Measurements from ENCODE around the gene ZNF462.
A peak's percentile ranks its signal among the peaks of the same experiment; 100 is the strongest.

The ZNF462 gene

DNA sequence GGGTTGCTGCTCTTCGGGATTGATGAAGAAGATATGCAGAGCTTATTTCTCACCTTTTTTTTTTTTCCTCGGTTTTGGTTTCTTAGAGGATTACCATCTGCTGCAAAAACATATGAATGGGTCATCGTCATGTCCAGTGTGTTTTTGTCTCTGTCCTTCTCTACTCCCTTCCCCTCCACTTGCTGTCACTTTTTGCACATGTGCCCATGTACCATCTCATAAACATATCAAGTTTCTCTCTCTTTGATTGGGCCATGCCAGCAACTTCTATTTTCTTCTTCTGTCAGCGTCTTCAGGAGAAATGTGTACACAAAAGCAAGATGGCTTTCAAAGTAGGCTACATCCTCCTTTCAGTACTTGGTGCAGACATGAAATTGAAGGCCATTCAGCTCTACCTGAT is 57.1 kb downstream of the ZNF462 start:
- H3K4me3 ChIP-seq (replicated peaks in 1 of 2; ENCODE audit: low read depth in 2 of 2, low read length in 2 of 2) = no peak overlapping the region
- no peak for DNase-seq (ENCODE audit: low read depth in 2 of 2)
- TF ChIP-seq CTCF (IDR thresholded peaks at IDR 0.05; ENCODE audit: low read depth, low read length) = no peak

GRCh38 chr9:106920701-106921283 is 57.8 kb downstream of the ZNF462 start:
- peak; percentile 49 to 71 for DNase-seq (ENCODE audit: low read depth in 2 of 2)
- no peak overlapping the region for H3K4me3 ChIP-seq (replicated peaks in 1 of 2; ENCODE audit: low read depth in 2 of 2, low read length in 2 of 2)

DNA sequence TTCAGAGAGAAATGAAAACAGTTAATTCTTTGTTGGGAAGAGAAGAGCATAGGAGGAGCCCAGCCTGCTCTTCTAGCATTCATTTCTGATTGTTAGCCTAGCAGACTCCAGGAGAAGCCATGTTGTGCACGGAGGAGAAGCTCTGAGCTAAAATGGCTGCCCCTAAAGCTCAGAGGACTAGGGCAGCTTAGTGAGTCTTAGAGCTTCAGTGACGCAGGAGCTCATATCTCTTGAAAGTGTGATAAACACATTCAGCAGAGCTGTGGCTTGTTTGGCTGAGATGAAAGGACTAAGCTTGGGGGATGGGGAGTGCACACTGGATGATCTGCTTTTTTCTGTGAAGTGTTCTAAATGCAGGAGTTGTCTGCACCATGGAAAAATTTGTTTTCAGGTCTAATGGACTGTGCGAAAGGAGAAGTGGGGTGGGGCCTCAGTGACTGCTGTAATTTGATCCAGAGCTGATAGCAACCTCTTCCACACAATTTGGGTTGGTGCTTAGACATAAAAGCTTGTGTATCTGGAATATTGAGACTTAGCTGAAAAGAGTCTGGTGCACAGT is 58.5 kb downstream of the ZNF462 start:
- no peak for TF ChIP-seq CTCF (IDR thresholded peaks at IDR 0.05; ENCODE audit: low read depth, low read length)
- H3K4me3 ChIP-seq (replicated peaks in 1 of 2; ENCODE audit: low read depth in 2 of 2, low read length in 2 of 2) = no peak overlapping the region
- DNase-seq (ENCODE audit: low read depth in 2 of 2) = peak; percentile 50 to 93

More at GRCh38 chr9:106920701-106921283, 57.8 kb downstream of the ZNF462 start:
- TF ChIP-seq CTCF (IDR thresholded peaks at IDR 0.05; ENCODE audit: low read depth, low read length) = no peak

- DNase-seq (ENCODE audit: low read depth in 2 of 2) = peak; percentile 20 to 39
- no peak for TF ChIP-seq CTCF (IDR thresholded peaks at IDR 0.05; ENCODE audit: low read depth, low read length)
- no peak overlapping the region for H3K4me3 ChIP-seq (replicated peaks in 1 of 2; ENCODE audit: low read depth in 2 of 2, low read length in 2 of 2)
Observed at GRCh38 chr9:106922026-106922425, 59.1 kb downstream of the ZNF462 start.

DNA sequence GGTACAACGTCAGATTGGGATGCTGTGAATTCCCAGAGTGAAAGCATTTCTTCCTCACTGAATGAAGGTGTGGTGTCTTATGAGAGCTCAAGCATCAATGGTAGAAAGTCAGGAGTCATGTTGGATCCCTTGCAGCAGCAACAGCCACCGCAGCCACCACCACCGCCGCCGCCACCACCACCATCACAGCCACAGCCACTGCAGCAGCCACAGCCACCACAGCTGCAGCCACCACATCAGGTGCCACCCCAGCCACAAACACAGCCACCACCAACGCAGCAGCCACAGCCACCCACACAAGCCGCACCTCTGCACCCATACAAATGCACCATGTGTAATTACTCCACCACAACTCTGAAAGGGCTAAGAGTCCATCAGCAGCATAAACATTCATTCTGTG is 62.4 kb downstream of the ZNF462 start:
- TF ChIP-seq CTCF (IDR thresholded peaks at IDR 0.05; ENCODE audit: low read depth, low read length) = no peak
- DNase-seq (ENCODE audit: low read depth in 2 of 2) = no peak
- H3K4me3 ChIP-seq (replicated peaks in 1 of 2; ENCODE audit: low read depth in 2 of 2, low read length in 2 of 2) = no peak overlapping the region

- DNase-seq (ENCODE audit: low read depth in 2 of 2) = peak; percentile 80 to 87
- H3K4me3 ChIP-seq (replicated peaks in 1 of 2; ENCODE audit: low read depth in 2 of 2, low read length in 2 of 2) = no peak overlapping the region
- no peak for TF ChIP-seq CTCF (IDR thresholded peaks at IDR 0.05; ENCODE audit: low read depth, low read length)
Observed at GRCh38 chr9:106927916-106928315, 65.0 kb downstream of the ZNF462 start.

- DNase-seq (ENCODE audit: low read depth in 2 of 2) = no peak
- TF ChIP-seq CTCF (IDR thresholded peaks at IDR 0.05; ENCODE audit: low read depth, low read length) = no peak
Observed at GRCh38 chr9:106928350-106928749, 65.4 kb downstream of the ZNF462 start.

More at GRCh38 chr9:106928350-106928749, 65.4 kb downstream of the ZNF462 start:
- H3K4me3 ChIP-seq (replicated peaks in 1 of 2; ENCODE audit: low read depth in 2 of 2, low read length in 2 of 2) = no peak overlapping the region

Measured in cardiac fibroblast (primary cell).